Brain microvascular endothelial cell (primary cell): Measurements from ENCODE around the gene PTPRN2.
"Not testable (repeated sequence)": the region's sequence is repeated elsewhere in the genome, so short reads cannot be mapped to it uniquely, and the experiment has no call there.

ENCODE experiments used
- DNase-seq: peaks from one replicate; pipeline ENCODE4 v3.0.0-alpha.2; 2020
- H3K27ac ChIP-seq: fragments of 250-450 bp; sonication (Bioruptor Pico); 2 replicates; pipeline ENCODE4 v1.5.1; 2020; ENCODE audit warnings: mild to moderate bottlenecking, moderate library complexity
- H3K27me3 ChIP-seq: fragments of 250-450 bp; sonication (Bioruptor Pico); replicated peaks from 2 replicates; pipeline ENCODE4 v1.5.1; 2020; ENCODE audit warnings: mild to moderate bottlenecking
- H3K36me3 ChIP-seq: fragments of 250-450 bp; sonication (Bioruptor Pico); replicated peaks from 2 replicates; pipeline ENCODE4 v1.5.1; 2020; ENCODE audit warnings: mild to moderate bottlenecking
- H3K4me3 ChIP-seq: 2 replicates; pipeline ENCODE4 v1.5.1; 2011; ENCODE audit warnings: low read depth, mild to moderate bottlenecking, control low read depth, low read length, moderate library complexity
- in situ Hi-C: cut with HindIII; loops from 2 replicates; pipeline ENCODE4 v1.10.0; 2017; ENCODE audit warnings: low sequenced_read_pairs, low pct_ligation_motif_present
- TF ChIP-seq, protein P1 (sequence below): IDR thresholded peaks from 2 replicates; pipeline ENCODE4 v1.5.1; 2011; ENCODE audit warnings: low read depth, mild to moderate bottlenecking, moderate library complexity, low read length, control low read depth, inconsistent platforms; ENCODE audit errors: missing control alignments

The PTPRN2 gene

DNA sequence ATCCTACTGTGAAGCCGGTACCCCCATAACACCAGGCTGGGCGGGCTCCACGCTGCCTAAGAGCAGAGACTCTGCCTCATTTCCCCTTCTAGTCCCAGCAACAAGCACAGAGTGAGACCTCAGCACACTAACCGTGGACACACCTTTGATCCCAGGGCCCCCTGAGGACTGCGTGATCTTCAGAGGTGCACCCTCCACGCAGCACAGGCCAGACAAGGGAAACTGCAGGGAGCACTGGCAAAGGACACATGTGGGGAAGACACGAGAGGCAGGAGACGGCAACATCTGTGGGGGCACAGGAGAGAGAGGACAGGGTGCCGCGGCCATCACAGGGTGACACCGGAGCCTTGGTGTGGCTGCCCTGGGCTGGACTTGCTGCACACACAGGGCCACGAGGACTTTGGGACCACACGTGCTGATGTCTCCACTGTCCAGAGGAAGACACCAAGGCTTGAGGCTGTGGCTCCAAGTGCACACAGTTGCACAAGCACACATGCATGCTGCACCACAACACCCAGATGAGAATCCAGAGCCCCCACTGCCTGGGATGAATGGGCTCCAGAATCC is 128.8 kb downstream of the PTPRN2 start:
- Histone ChIP-seq H3K4me3 (no peak overlapping the region), H3K27me3 (no peaks in the 10 kb centered on the region), H3K36me3 (no peaks in the 10 kb centered on the region), H3K27ac (no peak overlapping the region)
- TF ChIP-seq, protein P1, sequence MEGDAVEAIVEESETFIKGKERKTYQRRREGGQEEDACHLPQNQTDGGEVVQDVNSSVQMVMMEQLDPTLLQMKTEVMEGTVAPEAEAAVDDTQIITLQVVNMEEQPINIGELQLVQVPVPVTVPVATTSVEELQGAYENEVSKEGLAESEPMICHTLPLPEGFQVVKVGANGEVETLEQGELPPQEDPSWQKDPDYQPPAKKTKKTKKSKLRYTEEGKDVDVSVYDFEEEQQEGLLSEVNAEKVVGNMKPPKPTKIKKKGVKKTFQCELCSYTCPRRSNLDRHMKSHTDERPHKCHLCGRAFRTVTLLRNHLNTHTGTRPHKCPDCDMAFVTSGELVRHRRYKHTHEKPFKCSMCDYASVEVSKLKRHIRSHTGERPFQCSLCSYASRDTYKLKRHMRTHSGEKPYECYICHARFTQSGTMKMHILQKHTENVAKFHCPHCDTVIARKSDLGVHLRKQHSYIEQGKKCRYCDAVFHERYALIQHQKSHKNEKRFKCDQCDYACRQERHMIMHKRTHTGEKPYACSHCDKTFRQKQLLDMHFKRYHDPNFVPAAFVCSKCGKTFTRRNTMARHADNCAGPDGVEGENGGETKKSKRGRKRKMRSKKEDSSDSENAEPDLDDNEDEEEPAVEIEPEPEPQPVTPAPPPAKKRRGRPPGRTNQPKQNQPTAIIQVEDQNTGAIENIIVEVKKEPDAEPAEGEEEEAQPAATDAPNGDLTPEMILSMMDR = no peak
- in situ Hi-C loops = no loop called here
- no peak for DNase-seq

DNA sequence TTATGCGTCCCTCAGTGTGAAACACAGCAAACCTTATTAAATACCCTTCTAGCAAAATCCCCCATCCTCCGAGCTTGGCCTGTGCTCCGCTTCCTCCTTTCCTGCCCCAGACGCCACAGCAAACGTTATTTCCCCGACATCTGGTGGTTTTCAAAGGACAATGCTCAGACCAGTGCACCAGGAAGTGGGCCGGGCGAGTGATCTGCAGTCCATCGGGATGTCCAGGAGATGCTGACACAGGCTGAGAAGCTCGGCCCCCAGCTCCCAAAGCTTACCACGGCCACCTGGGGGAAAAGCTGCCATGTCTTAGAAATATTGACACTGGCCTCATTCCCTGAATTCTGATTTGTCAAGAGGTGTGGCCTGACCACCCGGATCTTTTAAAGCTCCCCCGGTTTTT is 129.5 kb downstream of the PTPRN2 start:
- no peak for DNase-seq
- Histone ChIP-seq H3K4me3 (no peak overlapping the region), H3K27me3 (no peaks in the 10 kb centered on the region), H3K36me3 (no peaks in the 10 kb centered on the region), H3K27ac (no peak overlapping the region)
- TF ChIP-seq, protein P1 = no peak
- in situ Hi-C loops = no loop called here

DNA sequence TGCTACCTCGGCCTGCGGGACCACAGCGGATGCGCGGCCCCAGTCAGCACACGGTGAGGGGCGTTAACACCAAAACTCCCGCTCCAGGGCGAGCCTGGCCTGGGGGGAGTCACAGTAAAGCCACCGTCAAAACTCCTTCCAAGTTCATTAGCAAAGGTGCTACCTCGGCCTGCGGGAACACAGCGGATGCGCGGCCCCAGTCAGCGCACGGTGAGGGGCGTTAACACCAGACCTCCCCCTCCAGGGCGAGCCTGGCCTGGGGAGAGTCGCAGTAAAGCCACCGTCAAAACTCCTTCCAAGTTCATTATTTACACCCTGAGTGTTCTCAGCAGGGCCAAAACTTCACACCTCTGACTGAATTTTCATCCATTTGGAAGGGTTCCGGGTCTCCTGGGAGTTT is 130.0 kb downstream of the PTPRN2 start:
- in situ Hi-C loops, H3K4me3 ChIP-seq, H3K27me3 ChIP-seq, H3K27ac ChIP-seq, H3K36me3 ChIP-seq, DNase-seq: not testable (repeated sequence)

DNA sequence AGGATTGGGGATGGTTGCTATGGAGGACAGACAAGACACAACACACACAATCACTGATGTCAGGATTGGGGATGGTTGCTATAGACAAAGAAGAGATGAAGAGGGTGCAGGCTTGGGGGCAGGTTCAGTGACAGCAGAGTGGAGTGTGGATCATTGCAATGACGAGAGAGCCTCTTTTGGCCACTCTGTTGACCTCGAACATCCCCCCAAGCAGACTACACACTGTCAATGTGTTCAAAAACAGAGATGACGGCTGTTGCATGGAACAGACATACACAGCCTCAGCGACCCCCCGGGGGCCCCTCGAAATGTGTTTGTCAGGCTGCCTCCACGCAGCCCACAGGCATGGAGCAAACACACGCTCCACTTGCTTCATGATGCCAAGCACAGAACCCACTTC is 133.0 kb downstream of the PTPRN2 start:
- TF ChIP-seq, protein P1 = no peak
- in situ Hi-C loops = no loop called here
- Histone ChIP-seq H3K27ac (no peak overlapping the region), H3K36me3 (no peaks in the 10 kb centered on the region), H3K4me3 (no peak overlapping the region), H3K27me3 (no peaks in the 10 kb centered on the region)
- no peak for DNase-seq

DNA sequence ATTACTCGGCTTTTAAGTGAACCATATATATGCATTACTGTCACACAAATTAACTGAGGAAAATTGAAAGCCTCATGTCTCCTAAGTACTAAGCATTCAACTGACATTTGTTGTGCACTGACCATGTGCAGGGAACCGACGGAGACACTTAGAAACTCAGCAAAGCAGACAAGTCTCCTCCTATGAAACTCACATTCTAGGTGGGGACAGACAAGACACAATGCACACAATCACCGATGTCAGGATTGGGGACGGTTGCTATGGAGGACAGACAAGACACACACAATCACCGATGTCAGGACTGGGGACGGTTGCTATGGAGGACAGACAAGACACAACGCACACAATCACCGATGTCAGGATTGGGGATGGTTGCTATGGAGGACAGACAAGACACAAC is 134.0 kb downstream of the PTPRN2 start:
- DNase-seq = no peak
- H3K27ac ChIP-seq = no peak overlapping the region
- TF ChIP-seq, protein P1 = no peak
- no peaks in the 10 kb centered on the region for H3K27me3 ChIP-seq
- in situ Hi-C loops = no loop called here
- H3K36me3 ChIP-seq = no peaks in the 10 kb centered on the region
- H3K4me3 ChIP-seq = no peak overlapping the region

DNA sequence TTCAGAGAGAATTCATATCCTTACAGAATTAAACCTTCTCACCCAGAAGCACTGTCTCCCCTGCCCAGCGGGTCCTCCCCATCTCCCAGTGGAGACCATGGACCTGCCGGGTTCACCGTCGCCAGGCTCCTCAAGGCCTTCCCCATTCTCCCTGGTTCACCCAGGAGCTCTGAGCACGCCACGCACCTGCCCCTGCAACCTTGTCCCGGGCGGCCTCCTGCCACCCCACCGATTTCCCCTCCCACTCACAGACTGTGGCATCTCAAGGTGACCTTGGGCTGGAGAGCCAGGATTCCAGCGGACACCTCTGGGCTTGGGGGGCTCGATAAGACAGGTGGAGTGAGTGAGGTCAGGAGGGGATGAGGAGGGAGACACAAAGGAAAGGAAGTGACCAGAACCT is 135.3 kb downstream of the PTPRN2 start:
- Histone ChIP-seq H3K27ac (no peak overlapping the region), H3K4me3 (no peak overlapping the region), H3K27me3 (no peaks in the 10 kb centered on the region), H3K36me3 (no peaks in the 10 kb centered on the region)
- in situ Hi-C loops = no loop called here
- TF ChIP-seq, protein P1 = no peak
- DNase-seq = no peak
